PC-3 (cell line): ENCODE results near the gene NAGPA. TPM values are rescaled to one million over a fixed set of nuclear protein-coding genes. Genes with fewer than 3 reads are reported as not detected.

ENCODE experiments used
- ATAC-seq: fragments of 200-7000 bp; cut with Tn5 transposase; 2 replicates; pipeline ENCODE4 v1.9.1; 2020; ENCODE audit warnings: mild to moderate bottlenecking, moderate library complexity
- BruUV-seq: library from RNA; stranded (reverse); fragments of 400-500 nt; replicated peaks from 2 replicates; lab custom pipeline; 2021; lab: Mats Ljungman, UMichigan
- CTCF ChIA-PET: fragments of 300-600 bp; sonication (Branson Sonifier 250); formaldehyde crosslinking; loops from one replicate; lab custom pipeline; 2022; ENCODE audit warnings: antibody characterized with exemption; lab: Charles Lee
- POLR2A ChIA-PET: fragments of 300-600 bp; sonication (Branson Sonifier 250); formaldehyde crosslinking; loops from one replicate; lab custom pipeline; 2022; ENCODE audit warnings: antibody characterized with exemption; ENCODE audit not compliant: unreplicated experiment; lab: Charles Lee
- DNase-seq: peaks from one replicate; pipeline ENCODE4 v3.0.0-alpha.2; 2015
- H2AFZ ChIP-seq: fragments of 300-600 bp; sonication (generic); 2 replicates; pipeline ENCODE4 v1.6.0; 2016; ENCODE audit warnings: antibody characterized with exemption, low read length
- H3F3A ChIP-seq: fragments of 300-600 bp; sonication (generic); one replicate; pipeline ENCODE4 v1.6.0; 2017; ENCODE audit warnings: antibody characterized with exemption, low read length, control low read depth, mild to moderate bottlenecking; ENCODE audit not compliant: unreplicated experiment
- H3K27ac ChIP-seq: fragments of 300-600 bp; sonication (generic); 2 replicates; pipeline ENCODE4 v1.5.1; 2016; ENCODE audit warnings: mild to moderate bottlenecking, low read length
- H3K27me3 ChIP-seq: fragments of 300-600 bp; sonication (generic); 2 replicates; pipeline ENCODE4 v1.6.1; 2016; ENCODE audit warnings: low read length, mixed read lengths
- H3K36me3 ChIP-seq: fragments of 300-600 bp; sonication (generic); 2 replicates; pipeline ENCODE4 v1.6.1; 2016; ENCODE audit warnings: low read depth, mixed run types, low read length, mixed read lengths
- H3K4me1 ChIP-seq: fragments of 300-600 bp; sonication (generic); 2 replicates; pipeline ENCODE4 v1.5.1; 2016; ENCODE audit warnings: low read length; ENCODE audit not compliant: insufficient read depth
- H3K4me2 ChIP-seq: fragments of 300-600 bp; sonication (generic); 2 replicates; pipeline ENCODE4 v1.6.0; 2016; ENCODE audit warnings: low read length
- H3K4me3 ChIP-seq: fragments of 300-600 bp; sonication (generic); 2 replicates; pipeline ENCODE4 v1.5.1; 2016; ENCODE audit warnings: mild to moderate bottlenecking, low read length, mixed read lengths
- H3K79me2 ChIP-seq: fragments of 300-600 bp; sonication (generic); 2 replicates; pipeline ENCODE4 v1.6.1; 2017; ENCODE audit warnings: low read length, mixed read lengths
- H3K9ac ChIP-seq: fragments of 300-600 bp; sonication (generic); 2 replicates; pipeline ENCODE4 v1.6.0; 2016; ENCODE audit warnings: mild to moderate bottlenecking, low read length
- H3K9me2 ChIP-seq: fragments of 300-600 bp; sonication (generic); replicated peaks from 2 replicates; pipeline ENCODE4 v1.6.1; 2016; ENCODE audit warnings: mixed run types, low read length, mixed read lengths
- H3K9me3 ChIP-seq: fragments of 300-600 bp; sonication (generic); 2 replicates; pipeline ENCODE4 v1.6.1; 2016; ENCODE audit warnings: low read length, mixed read lengths
- H4K20me1 ChIP-seq: fragments of 300-600 bp; sonication (generic); 2 replicates; pipeline ENCODE4 v1.6.1; 2016; ENCODE audit warnings: low read length, mixed read lengths
- CTCF ChIP-seq: fragments of 300-600 bp; sonication (generic); conservative IDR thresholded peaks from 2 replicates; pipeline ENCODE4 v1.5.1; 2017; ENCODE audit warnings: antibody characterized with exemption, low read depth, mild to moderate bottlenecking, low read length
- EZH2 ChIP-seq: fragments of 300-600 bp; sonication (generic); IDR thresholded peaks from one replicate; pipeline ENCODE4 v1.6.1; 2017; ENCODE audit warnings: antibody characterized with exemption, mild to moderate bottlenecking, low read length; ENCODE audit not compliant: unreplicated experiment
- EZH2phosphoT487 ChIP-seq: fragments of 300-600 bp; sonication (generic); IDR thresholded peaks from 2 replicates; pipeline ENCODE4 v1.6.1; 2018; ENCODE audit warnings: mild to moderate bottlenecking, antibody characterized with exemption, low read length, borderline replicate concordance
- intact Hi-C: fragments of 100-400 bp; cut with micrococcal nuclease; formaldehyde crosslinking; loops from 2 replicates; pipeline ENCODE4 v1.9.0; 2023
- total RNA-seq: library from RNA; depleted of rRNA; stranded (reverse); fragments of >200 nt; gene quantifications from 2 replicates; pipeline ENCODE4 v1.2.3, GENCODE V29; 2014

Gene NAGPA
- total RNA-seq, 1 experiment from 2014 or later = 26.2 TPM

GRCh38 chr16:5060073-5060641 is 26.4 kb upstream of the NAGPA start:
- no peak overlapping the region for H2AFZ ChIP-seq
- DNase-seq (no peak), ATAC-seq (no peak)
- H3K9me2 ChIP-seq = no peaks in the 10 kb centered on the region
- no peaks in the 10 kb centered on the region for H3K9me3 ChIP-seq
- H3K4me3 ChIP-seq = no peak overlapping the region
- H3F3A ChIP-seq = no peaks in the 10 kb centered on the region
- no peaks in the 10 kb centered on the region for H4K20me1 ChIP-seq
- no peak overlapping the region for H3K4me2 ChIP-seq
- ChIA-PET POLR2A (interaction anchor here (0.8 kb wide), 1 partner anchor 12 kb away, joined by 10 read pairs; no protein-coding TSS in a partner anchor), CTCF (no interaction called here)
- no peak overlapping the region for H3K9ac ChIP-seq
- intact Hi-C loops = no loop called here
- H3K79me2 ChIP-seq = no peaks in the 10 kb centered on the region
- BruUV-seq = no TSS peak
- H3K36me3 ChIP-seq = no peaks in the 10 kb centered on the region
- no peaks in the 10 kb centered on the region for H3K4me1 ChIP-seq
- no peak overlapping the region for H3K27ac ChIP-seq
- TF ChIP-seq EZH2phosphoT487 (no peak), EZH2 (no peak), CTCF (no peak)
- H3K27me3 ChIP-seq = no peaks in the 10 kb centered on the region

DNA sequence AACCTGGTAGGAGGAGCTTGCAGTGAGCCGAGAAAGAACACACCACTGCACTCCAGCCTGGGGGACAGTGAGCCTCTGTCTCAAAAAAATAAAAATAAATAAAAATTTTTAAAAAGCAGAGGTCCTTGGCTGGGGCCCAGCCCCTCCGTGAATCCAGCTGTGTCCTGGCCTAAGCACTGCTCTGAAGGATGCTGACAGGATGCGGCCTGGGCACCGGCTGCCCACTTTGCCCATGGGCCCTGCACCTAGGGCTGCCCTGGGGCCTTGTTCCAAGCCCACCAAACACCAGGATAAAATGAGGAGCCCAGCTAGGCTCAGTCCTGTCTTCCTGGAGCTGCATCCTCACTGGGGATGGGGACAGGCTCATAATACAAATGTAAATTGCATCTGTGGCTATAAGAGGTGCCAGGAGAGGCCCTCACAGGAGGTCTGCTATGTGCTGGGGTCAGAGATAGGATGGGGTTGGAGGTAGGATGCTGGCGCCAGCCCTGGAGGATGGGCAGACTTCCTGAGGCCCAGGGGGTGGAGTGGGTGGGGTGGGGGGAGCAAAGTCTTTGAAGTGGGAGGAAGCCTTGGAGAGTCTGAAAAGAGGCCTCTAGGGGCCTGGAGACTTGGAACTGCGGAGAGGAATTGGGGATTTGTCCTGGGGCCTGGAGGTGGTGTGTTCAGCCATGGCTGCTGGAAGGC is 25.8 kb upstream of the NAGPA start:
- Histone ChIP-seq H3K27me3 (no peaks in the 10 kb centered on the region), H3K9me2 (no peaks in the 10 kb centered on the region), H3K4me1 (no peaks in the 10 kb centered on the region), H3K36me3 (no peaks in the 10 kb centered on the region), H3K27ac (no peak overlapping the region), H3K4me3 (no peak overlapping the region), H3K9ac (no peak overlapping the region), H3K4me2 (no peak overlapping the region), H3F3A (no peaks in the 10 kb centered on the region), H3K79me2 (no peaks in the 10 kb centered on the region), H3K9me3 (no peaks in the 10 kb centered on the region), H2AFZ (no peak overlapping the region), H4K20me1 (no peaks in the 10 kb centered on the region)
- intact Hi-C loops = no loop called here
- DNase-seq (no peak), ATAC-seq (no peak)
- ChIA-PET CTCF (no interaction called here), POLR2A (no interaction called here)
- BruUV-seq = no TSS peak
- TF ChIP-seq EZH2 = no peak
- no peak for TF ChIP-seq EZH2phosphoT487
- TF ChIP-seq CTCF = no peak

DNA sequence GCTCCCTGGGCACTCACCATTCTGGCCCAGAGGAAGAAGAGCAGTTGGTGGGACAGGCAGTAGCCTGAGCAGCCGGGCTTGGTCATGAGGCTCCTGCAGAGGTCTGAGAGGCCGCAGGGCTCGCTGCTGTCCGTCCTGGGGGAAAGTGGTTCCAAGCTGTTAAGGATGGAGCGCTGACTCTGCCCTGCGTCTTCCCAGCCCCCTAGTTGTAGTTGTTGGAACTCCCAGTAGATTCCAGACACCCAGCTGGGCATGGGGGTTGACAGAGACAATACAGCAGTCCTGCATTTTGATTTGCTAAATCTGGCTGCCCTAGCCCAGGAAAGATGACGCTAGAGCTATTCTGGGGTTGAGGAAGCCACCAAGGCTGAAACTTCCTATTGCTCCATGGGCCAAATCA is 24.7 kb upstream of the NAGPA start:
- Histone ChIP-seq H3K27ac (no peak overlapping the region), H4K20me1 (no peaks in the 10 kb centered on the region), H3K4me1 (no peaks in the 10 kb centered on the region), H3F3A (no peaks in the 10 kb centered on the region), H3K4me3 (no peak overlapping the region), H3K9me3 (no peaks in the 10 kb centered on the region), H3K36me3 (no peaks in the 10 kb centered on the region), H2AFZ (no peak overlapping the region), H3K79me2 (no peaks in the 10 kb centered on the region), H3K9ac (no peak overlapping the region), H3K9me2 (no peaks in the 10 kb centered on the region), H3K27me3 (no peaks in the 10 kb centered on the region), H3K4me2 (no peak overlapping the region)
- BruUV-seq = no TSS peak
- intact Hi-C loops = no loop called here
- DNase-seq (no peak), ATAC-seq (0 out of 2 replicates have a peak, but pooled peaks have one; percentile 15)
- ChIA-PET POLR2A (no interaction called here), CTCF (no interaction called here)
- TF ChIP-seq CTCF (peak; percentile 15; the same call in 1 of the 2 replicates), EZH2 (no peak)
